ENCODE measurements around the gene NUSAP1. TPM values are rescaled to one million over a fixed set of nuclear protein-coding genes. Genes with fewer than 3 reads are reported as not detected.
"Not testable (repeated sequence)": the region's sequence is repeated elsewhere in the genome, so short reads cannot be mapped to it uniquely, and the experiment has no call there.

The NUSAP1 gene
- total and polyA plus RNA-seq, 3 experiments from 2014 or later: 2.7 to 106 (median 100) TPM

- H3K9me3 ChIP-seq (ENCODE audit: low read length): no peaks in the 10 kb centered on the region
- no peaks in the 10 kb centered on the region for H3K27me3 ChIP-seq (ENCODE audit: insufficient read depth, low read length, poor library complexity, severe bottlenecking)
- H3K4me1 Mint-ChIP-seq: peaks cover 37 to 53% (median 52%) of the 10 kb centered on the region in 3 donors
- peaks cover 32% of the 10 kb centered on the region for H3K4me1 ChIP-seq (ENCODE audit: insufficient read depth, low read length)
- ChIA-PET POLR2A (no interaction called here), CTCF (no interaction called here)
- no peak overlapping the region for H3K4me3 ChIP-seq (ENCODE audit: low read length)
- no peak overlapping the region for H3K27ac ChIP-seq (ENCODE audit: low read depth, low read length)
- DNase-seq: no peak
- peaks cover 0 to 66% (median 9%) of the 10 kb centered on the region in 3 donors for H3K36me3 Mint-ChIP-seq
- H3K27ac Mint-ChIP-seq: peak overlapping the region in 2 of 8 donors; percentile 72 to 73
- H3K27me3 Mint-ChIP-seq: peaks cover 0 to 5% of the 10 kb centered on the region in 2 donors
- H3K4me3 Mint-ChIP-seq: no peak overlapping the region
- H3K9me3 Mint-ChIP-seq: no peaks in the 10 kb centered on the region
- H3K36me3 ChIP-seq (ENCODE audit: insufficient read depth, low read length): peaks cover 28% of the 10 kb centered on the region
Measured at GRCh38 chr15:41288464-41288863, 44.2 kb upstream of the NUSAP1 start.

GRCh38 chr15:41289953-41290352, 42.7 kb upstream of the NUSAP1 start:
- H3K36me3 ChIP-seq (ENCODE audit: insufficient read depth, low read length): peaks cover 28% of the 10 kb centered on the region
- ChIA-PET POLR2A (no interaction called here), CTCF (interaction anchor here (1.1 kb wide), 1 partner anchor 27 kb away, joined by 3 read pairs; no protein-coding TSS in a partner anchor)
- DNase-seq: no peak
- H3K27me3 ChIP-seq (ENCODE audit: insufficient read depth, low read length, poor library complexity, severe bottlenecking): no peaks in the 10 kb centered on the region
- no peak overlapping the region for H3K4me3 ChIP-seq (ENCODE audit: low read length)
- peaks cover 33 to 52% (median 47%) of the 10 kb centered on the region in 3 donors for H3K4me1 Mint-ChIP-seq
- no peaks in the 10 kb centered on the region for H3K9me3 Mint-ChIP-seq
- no peaks in the 10 kb centered on the region for H3K9me3 ChIP-seq (ENCODE audit: low read length)
- H3K4me3 Mint-ChIP-seq: no peak overlapping the region
- H3K36me3 Mint-ChIP-seq: peaks cover 0 to 65% (median 10%) of the 10 kb centered on the region in 3 donors
- no peak overlapping the region for H3K27ac ChIP-seq (ENCODE audit: low read depth, low read length)
- H3K4me1 ChIP-seq (ENCODE audit: insufficient read depth, low read length): peaks cover 31% of the 10 kb centered on the region
- H3K27ac Mint-ChIP-seq: peak overlapping the region in 2 of 8 donors; percentile 40 to 50
- H3K27me3 Mint-ChIP-seq: no peaks in the 10 kb centered on the region

GRCh38 chr15:41291065-41291631, 41.5 kb upstream of the NUSAP1 start:
- H3K4me3 ChIP-seq (ENCODE audit: low read length): no peak overlapping the region
- peaks cover 23% of the 10 kb centered on the region for H3K36me3 ChIP-seq (ENCODE audit: insufficient read depth, low read length)
- H3K27ac ChIP-seq (ENCODE audit: low read depth, low read length): no peak overlapping the region
- H3K4me3 Mint-ChIP-seq: no peak overlapping the region
- no peaks in the 10 kb centered on the region for H3K27me3 ChIP-seq (ENCODE audit: insufficient read depth, low read length, poor library complexity, severe bottlenecking)
- no peak for DNase-seq
- peaks cover 22% of the 10 kb centered on the region for H3K4me1 ChIP-seq (ENCODE audit: insufficient read depth, low read length)
- no peaks in the 10 kb centered on the region for H3K9me3 Mint-ChIP-seq
- H3K27me3 Mint-ChIP-seq: no peaks in the 10 kb centered on the region
- peaks cover 0 to 63% (median 10%) of the 10 kb centered on the region in 3 donors for H3K36me3 Mint-ChIP-seq
- peaks cover 25 to 47% (median 35%) of the 10 kb centered on the region in 3 donors for H3K4me1 Mint-ChIP-seq
- CTCF ChIA-PET: interaction anchor here (0.8 kb wide), 1 partner anchor 14 kb away, joined by 3 read pairs; no protein-coding TSS in a partner anchor
- H3K9me3 ChIP-seq (ENCODE audit: low read length): no peaks in the 10 kb centered on the region
- POLR2A ChIA-PET: no interaction called here
- H3K27ac Mint-ChIP-seq: peak overlapping the region in 2 of 8 donors; percentile 12 to 16

GRCh38 chr15:41292521-41292920, 40.2 kb upstream of the NUSAP1 start:
- Histone ChIP-seq H3K4me1 (ENCODE audit: insufficient read depth, low read length) (peaks cover 11% of the 10 kb centered on the region), H3K36me3 (ENCODE audit: insufficient read depth, low read length) (peaks cover 9% of the 10 kb centered on the region), H3K27ac (ENCODE audit: low read depth, low read length) (no peak overlapping the region), H3K9me3 (ENCODE audit: low read length) (no peaks in the 10 kb centered on the region), H3K4me3 (ENCODE audit: low read length) (no peak overlapping the region), H3K27me3 (ENCODE audit: insufficient read depth, low read length, poor library complexity, severe bottlenecking) (no peaks in the 10 kb centered on the region)
- Mint-ChIP-seq H3K27me3 (no peaks in the 10 kb centered on the region), H3K27ac (peak overlapping the region in 2 of 8 donors; percentile 32 to 84), H3K4me3 (peak overlapping the region in 1 of 7 donors; percentile 54), H3K9me3 (no peaks in the 10 kb centered on the region), H3K4me1 (peaks cover 17 to 36% (median 24%) of the 10 kb centered on the region in 3 donors), H3K36me3 (peaks cover 0 to 54% (median 6%) of the 10 kb centered on the region in 3 donors)
- ChIA-PET CTCF (interaction anchor here (0.9 kb wide), 1 partner anchor 387 kb away, joined by 3 read pairs; no protein-coding TSS in a partner anchor), POLR2A (no interaction called here)
- DNase-seq: no peak

GRCh38 chr15:41301139-41301538, 31.5 kb upstream of the NUSAP1 start:
- POLR2A ChIA-PET, CTCF ChIA-PET, H3K9me3 Mint-ChIP-seq: not testable (repeated sequence)

GRCh38 chr15:41301587-41301986, 31.1 kb upstream of the NUSAP1 start:
- Histone ChIP-seq H3K27me3 (ENCODE audit: insufficient read depth, low read length, poor library complexity, severe bottlenecking) (no peaks in the 10 kb centered on the region), H3K27ac (ENCODE audit: low read depth, low read length) (no peak overlapping the region), H3K4me1 (ENCODE audit: insufficient read depth, low read length) (no peaks in the 10 kb centered on the region), H3K4me3 (ENCODE audit: low read length) (no peak overlapping the region), H3K36me3 (ENCODE audit: insufficient read depth, low read length) (no peaks in the 10 kb centered on the region), H3K9me3 (ENCODE audit: low read length) (no peaks in the 10 kb centered on the region)
- no peak for DNase-seq
- ChIA-PET CTCF (no interaction called here), POLR2A (no interaction called here)
- Mint-ChIP-seq H3K27me3 (no peaks in the 10 kb centered on the region), H3K4me3 (no peak overlapping the region), H3K9me3 (no peaks in the 10 kb centered on the region), H3K36me3 (peaks cover 5 to 35% (median 9%) of the 10 kb centered on the region in 3 donors), H3K27ac (no peak overlapping the region), H3K4me1 (peaks cover 6 to 21% (median 16%) of the 10 kb centered on the region in 3 donors)

More at GRCh38 chr15:41301139-41301538, 31.5 kb upstream of the NUSAP1 start:
- H3K27me3 ChIP-seq (ENCODE audit: insufficient read depth, low read length, poor library complexity, severe bottlenecking); H3K4me1 ChIP-seq (ENCODE audit: insufficient read depth, low read length); H3K4me3 Mint-ChIP-seq; H3K36me3 ChIP-seq (ENCODE audit: insufficient read depth, low read length); H3K9me3 ChIP-seq (ENCODE audit: low read length); H3K27ac ChIP-seq (ENCODE audit: low read depth, low read length); DNase-seq; H3K27me3 Mint-ChIP-seq; H3K4me3 ChIP-seq (ENCODE audit: low read length): not testable (repeated sequence)
- Mint-ChIP-seq H3K27ac (peak overlapping the region in 2 of 8 donors; percentile 57 to 69), H3K36me3 (peaks cover 5 to 35% (median 9%) of the 10 kb centered on the region in 3 donors), H3K4me1 (peaks cover 6 to 21% (median 16%) of the 10 kb centered on the region in 3 donors)

GRCh38 chr15:41304149-41304770, 28.4 kb upstream of the NUSAP1 start:
- no peaks in the 10 kb centered on the region for H3K4me1 ChIP-seq (ENCODE audit: insufficient read depth, low read length)
- no peaks in the 10 kb centered on the region for H3K9me3 Mint-ChIP-seq
- peaks cover 6 to 21% (median 16%) of the 10 kb centered on the region in 3 donors for H3K4me1 Mint-ChIP-seq
- no peak overlapping the region for H3K27ac ChIP-seq (ENCODE audit: low read depth, low read length)
- H3K36me3 Mint-ChIP-seq: peaks cover 0 to 26% (median 4%) of the 10 kb centered on the region in 3 donors
- H3K4me3 ChIP-seq (ENCODE audit: low read length): no peak overlapping the region
- POLR2A ChIA-PET: no interaction called here
- no peak overlapping the region for H3K4me3 Mint-ChIP-seq
- DNase-seq: no peak
- CTCF ChIA-PET: interaction anchor here (0.9 kb wide), 1 partner anchor 14 kb away, joined by 3 read pairs; no protein-coding TSS in a partner anchor
- no peaks in the 10 kb centered on the region for H3K9me3 ChIP-seq (ENCODE audit: low read length)
- peak overlapping the region in 4 of 8 donors; percentile 2 to 88 (median 23) for H3K27ac Mint-ChIP-seq
- no peaks in the 10 kb centered on the region for H3K27me3 ChIP-seq (ENCODE audit: insufficient read depth, low read length, poor library complexity, severe bottlenecking)
- H3K36me3 ChIP-seq (ENCODE audit: insufficient read depth, low read length): no peaks in the 10 kb centered on the region
- H3K27me3 Mint-ChIP-seq: no peaks in the 10 kb centered on the region

GRCh38 chr15:41307679-41308078, 25.0 kb upstream of the NUSAP1 start:
- no peaks in the 10 kb centered on the region for H3K9me3 ChIP-seq (ENCODE audit: low read length)
- CTCF ChIA-PET: no interaction called here
- no peaks in the 10 kb centered on the region for H3K27me3 Mint-ChIP-seq
- no peak overlapping the region for H3K4me3 ChIP-seq (ENCODE audit: low read length)
- peak overlapping the region in 1 of 8 donors; percentile 43 for H3K27ac Mint-ChIP-seq
- H3K27me3 ChIP-seq (ENCODE audit: insufficient read depth, low read length, poor library complexity, severe bottlenecking): no peaks in the 10 kb centered on the region
- H3K36me3 Mint-ChIP-seq: peaks cover 0 to 30% (median 0%) of the 10 kb centered on the region in 3 donors
- no peak overlapping the region for H3K4me3 Mint-ChIP-seq
- H3K4me1 ChIP-seq (ENCODE audit: insufficient read depth, low read length): no peaks in the 10 kb centered on the region
- no peak for DNase-seq
- no peaks in the 10 kb centered on the region for H3K9me3 Mint-ChIP-seq
- no peak overlapping the region for H3K27ac ChIP-seq (ENCODE audit: low read depth, low read length)
- no peaks in the 10 kb centered on the region for H3K36me3 ChIP-seq (ENCODE audit: insufficient read depth, low read length)
- peaks cover 2 to 13% (median 13%) of the 10 kb centered on the region in 3 donors for H3K4me1 Mint-ChIP-seq
- POLR2A ChIA-PET: no interaction called here

Data from CD8-positive, alpha-beta memory T cell (primary cell).